Thymus (tissue), 11 donors: ENCODE data around the gene VPREB1. TPM values are rescaled to one million over a fixed set of nuclear protein-coding genes. Genes with fewer than 3 reads are reported as not detected.
"Not testable (repeated sequence)": the region's sequence is repeated elsewhere in the genome, so short reads cannot be mapped to it uniquely, and the experiment has no call there.

ENCODE experiments used
- DNase-seq, 9 donors: peaks; one replicate each; pipeline ENCODE4 v3.0.0-alpha.2; 2013; ENCODE audit warnings: low spot score in 9 of 9, low read depth in 6 of 9, missing footprints in 1 of 9
- H3K27ac ChIP-seq, 2 donors: one replicate each; pipeline ENCODE4 v1.5.1; 2013; ENCODE audit warnings: control low read depth in 1 of 2, low read depth in 1 of 2, low read length in 1 of 2, mild to moderate bottlenecking in 1 of 2, moderate library complexity in 1 of 2
- H3K27me3 ChIP-seq, 2 donors: one replicate each; pipeline ENCODE4 v1.5.1; 2013; ENCODE audit warnings: low read length in 1 of 2; ENCODE audit not compliant: control insufficient read depth in 2 of 2, insufficient read depth in 1 of 2
- H3K36me3 ChIP-seq, 2 donors: one replicate each; pipeline ENCODE4 v1.5.1; 2013; ENCODE audit warnings: low read length in 1 of 2, mild to moderate bottlenecking in 1 of 2, moderate library complexity in 1 of 2; ENCODE audit not compliant: control insufficient read depth in 2 of 2, insufficient read depth in 2 of 2
- H3K4me1 ChIP-seq, 2 donors: one replicate each; pipeline ENCODE4 v1.5.1; 2013; ENCODE audit warnings: low read length in 2 of 2; ENCODE audit not compliant: control insufficient read depth in 2 of 2, insufficient read depth in 2 of 2
- H3K4me3 ChIP-seq, 2 donors: one replicate each; pipeline ENCODE4 v1.5.1; 2013; ENCODE audit warnings: low read length in 2 of 2, control low read depth in 1 of 2, mild to moderate bottlenecking in 1 of 2
- H3K9me3 ChIP-seq, 2 donors: one replicate each; pipeline ENCODE4 v1.5.1; 2013; ENCODE audit warnings: low read length in 1 of 2, mild to moderate bottlenecking in 1 of 2; ENCODE audit not compliant: control insufficient read depth in 2 of 2, insufficient read depth in 1 of 2
- WGBS: extraction: QIAGEN DNeasy Blood & Tissue Kit; methylation state at CpG from one replicate; pipeline ENCODE4 v1.1.7; 2013; 5-methylcytosine and 5-hydroxymethylcytosine counted together
- polyA plus RNA-seq: library from polyadenylated mRNA; stranded (reverse); fragments of 200-250 nt; gene quantifications from one replicate; pipeline ENCODE4 v1.2.3, GENCODE V29; 2013
- total RNA-seq: library from RNA; stranded (reverse); fragments of 120-200 nt; gene quantifications from one replicate; pipeline ENCODE4 v1.2.4, GENCODE V29; 2013
- donor health status: healthy.

Gene VPREB1
- total and polyA plus RNA-seq, 2 donors: 2.5 to 5.1 TPM

GRCh38 chr22:22258597-22259415, 14.2 kb downstream of the VPREB1 start:
- WGBS: 98% methylated on average over 7 of the region's 7 CpGs
- not testable (repeated sequence) for H3K27ac ChIP-seq, H3K4me1 ChIP-seq, H3K4me3 ChIP-seq, H3K36me3 ChIP-seq, H3K27me3 ChIP-seq, H3K9me3 ChIP-seq, DNase-seq

- WGBS: 98% methylated on average over 2 of the region's 2 CpGs
- not testable (repeated sequence) for DNase-seq, H3K36me3 ChIP-seq, H3K27me3 ChIP-seq, H3K4me1 ChIP-seq, H3K27ac ChIP-seq, H3K4me3 ChIP-seq, H3K9me3 ChIP-seq
Observed at GRCh38 chr22:22260169-22260568, 15.6 kb downstream of the VPREB1 start.

GRCh38 chr22:22260586-22260985, 16.0 kb downstream of the VPREB1 start:
- not testable (repeated sequence) for H3K27ac ChIP-seq, H3K4me3 ChIP-seq, H3K36me3 ChIP-seq, H3K27me3 ChIP-seq, H3K9me3 ChIP-seq, H3K4me1 ChIP-seq, DNase-seq
- 89% methylated on average over 4 of the region's 4 CpGs for WGBS

GRCh38 chr22:22262332-22263074, 17.9 kb downstream of the VPREB1 start:
- not testable (repeated sequence) for DNase-seq, H3K9me3 ChIP-seq, H3K27me3 ChIP-seq, H3K4me3 ChIP-seq, H3K36me3 ChIP-seq, H3K4me1 ChIP-seq, H3K27ac ChIP-seq
- 92% methylated on average over 3 of the region's 3 CpGs for WGBS

GRCh38 chr22:22263823-22264222, 19.2 kb downstream of the VPREB1 start:
- H3K9me3 ChIP-seq, H3K27ac ChIP-seq, H3K36me3 ChIP-seq, H3K4me1 ChIP-seq, H3K27me3 ChIP-seq, DNase-seq, H3K4me3 ChIP-seq: not testable (repeated sequence)
- WGBS: 69% methylated on average over 3 of the region's 3 CpGs

GRCh38 chr22:22270036-22270676, 25.6 kb downstream of the VPREB1 start:
- not testable (repeated sequence) for H3K36me3 ChIP-seq, H3K27ac ChIP-seq, H3K9me3 ChIP-seq, H3K4me1 ChIP-seq, H3K27me3 ChIP-seq, DNase-seq, H3K4me3 ChIP-seq
- WGBS: 91% methylated on average over 7 of the region's 7 CpGs

GRCh38 chr22:22277423-22277822, 32.8 kb downstream of the VPREB1 start:
- not testable (repeated sequence) for H3K27ac ChIP-seq, H3K4me1 ChIP-seq, H3K27me3 ChIP-seq, DNase-seq, H3K36me3 ChIP-seq, H3K9me3 ChIP-seq, H3K4me3 ChIP-seq
- 91% methylated on average over 3 of the region's 4 CpGs for WGBS

- not testable (repeated sequence) for H3K36me3 ChIP-seq, DNase-seq, H3K4me3 ChIP-seq, H3K9me3 ChIP-seq, H3K4me1 ChIP-seq, H3K27ac ChIP-seq, H3K27me3 ChIP-seq
Observed at GRCh38 chr22:22284962-22285756, 40.6 kb downstream of the VPREB1 start.
